ENCODE results near the gene CCDC121. TPM values are rescaled to one million over a fixed set of nuclear protein-coding genes. Genes with fewer than 3 reads are reported as not detected.

The CCDC121 gene
- total and polyA plus RNA-seq, 2 of the 4 experiments (the other 2 are of a cell fraction): 0.65 to 2.0 TPM

DNA sequence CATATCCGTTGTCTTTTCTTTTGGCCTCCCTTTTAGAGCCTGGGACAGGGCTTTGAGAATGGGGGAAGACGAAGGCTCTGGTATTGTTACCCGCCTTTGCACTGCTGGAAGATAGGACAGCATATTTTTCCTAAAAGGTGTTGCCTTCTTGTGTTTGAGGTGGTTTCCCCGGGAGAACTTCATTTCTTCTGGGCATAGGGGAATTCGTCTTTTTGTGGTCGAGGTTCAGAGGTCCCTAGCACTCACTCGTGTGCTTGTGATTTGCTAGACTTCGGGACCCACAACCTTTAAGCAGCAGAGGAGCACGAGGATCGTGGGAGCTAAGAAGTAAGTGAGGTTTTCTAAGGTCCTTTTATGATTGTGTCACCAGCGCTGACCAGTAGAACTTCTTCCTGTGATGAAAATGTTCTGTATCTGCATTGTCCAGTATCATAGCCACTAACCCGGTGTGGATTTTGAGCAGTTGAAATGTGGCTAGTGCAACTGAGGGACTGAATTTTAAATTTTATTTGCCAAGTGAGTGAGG is 45.4 kb downstream of the CCDC121 start:
- H2AK5ac ChIP-seq (ENCODE audit: low read depth, low read length): peak overlapping the region; percentile 83
- H2BK20ac ChIP-seq (ENCODE audit: low read depth, low read length): peak overlapping the region; percentile 25; the same call in 1 of the 2 replicates
- H2AK9ac ChIP-seq (replicated peaks; ENCODE audit: low read depth, low read length, poor library complexity): peak overlapping the region; percentile 87
- H3K36me3 ChIP-seq (ENCODE audit: control insufficient read depth, insufficient read depth, low read length): no peaks in the 10 kb centered on the region
- H3K9ac ChIP-seq (ENCODE audit: low read depth, low read length): peak overlapping the region; percentile 72
- peak overlapping the region; percentile 74 for H3K23ac ChIP-seq (ENCODE audit: low read depth, low read length)
- peak overlapping the region; percentile 93 for H4K91ac ChIP-seq (ENCODE audit: insufficient read depth, low read depth, low read length)
- no peaks in the 10 kb centered on the region for H3K27me3 ChIP-seq (ENCODE audit: control insufficient read depth, insufficient read depth, low read length)
- H3K14ac ChIP-seq (replicated peaks; ENCODE audit: low read depth, low read length): peak overlapping the region; percentile 96
- H2BK15ac ChIP-seq (ENCODE audit: low read depth, low read length): peak overlapping the region; percentile 37; the same call in 1 of the 3 replicates
- H4K8ac ChIP-seq (ENCODE audit: low read depth in 2 of 2, low read length in 2 of 2): peak overlapping the region; percentile 87 to 99
- 10% methylated on average over 4 of the region's 12 CpGs; no CpG with 5 or more reads in 1 of the 2 experiments for WGBS, 2 experiments (ENCODE audit: extremely low coverage in 2 of 2, insufficient read length in 1 of 2)
- peak; percentile 6; the same call in 1 of the 2 replicates for ATAC-seq (ENCODE audit: low read depth)
- peak overlapping the region; percentile 15; the same call in 1 of the 2 replicates for H3K18ac ChIP-seq (ENCODE audit: low read depth, low read length)
- intact Hi-C loops (cut with micrococcal nuclease): no loop called here
- dilution Hi-C loops (cut with HindIII; ENCODE audit: low sequenced_read_pairs, unreplicated experiment): no loop called here
- TSS peak; percentile 60 for BruUV-seq (replicated peaks)
- peak overlapping the region; percentile 64 for H2BK120ac ChIP-seq (ENCODE audit: low read depth, low read length)
- peaks cover 15% of the 10 kb centered on the region; the same call in 1 of the 2 replicates for H4K20me1 ChIP-seq (ENCODE audit: insufficient read depth, low read length)
- peak overlapping the region; percentile 69 for H3K4me3 ChIP-seq (ENCODE audit: insufficient read depth, low read depth, low read length)
- H2AFZ ChIP-seq (replicated peaks; ENCODE audit: low read length, poor library complexity): peak overlapping the region; percentile 93
- peaks cover 10 to 33% of the 10 kb centered on the region in 2 experiments for H3K79me1 ChIP-seq (ENCODE audit: low read depth in 1 of 2, low read length in 2 of 2)
- peak overlapping the region; percentile 85 for H3K56ac ChIP-seq (ENCODE audit: extremely low read depth, insufficient read depth, low read length)
- TF ChIP-seq, protein P1, sequence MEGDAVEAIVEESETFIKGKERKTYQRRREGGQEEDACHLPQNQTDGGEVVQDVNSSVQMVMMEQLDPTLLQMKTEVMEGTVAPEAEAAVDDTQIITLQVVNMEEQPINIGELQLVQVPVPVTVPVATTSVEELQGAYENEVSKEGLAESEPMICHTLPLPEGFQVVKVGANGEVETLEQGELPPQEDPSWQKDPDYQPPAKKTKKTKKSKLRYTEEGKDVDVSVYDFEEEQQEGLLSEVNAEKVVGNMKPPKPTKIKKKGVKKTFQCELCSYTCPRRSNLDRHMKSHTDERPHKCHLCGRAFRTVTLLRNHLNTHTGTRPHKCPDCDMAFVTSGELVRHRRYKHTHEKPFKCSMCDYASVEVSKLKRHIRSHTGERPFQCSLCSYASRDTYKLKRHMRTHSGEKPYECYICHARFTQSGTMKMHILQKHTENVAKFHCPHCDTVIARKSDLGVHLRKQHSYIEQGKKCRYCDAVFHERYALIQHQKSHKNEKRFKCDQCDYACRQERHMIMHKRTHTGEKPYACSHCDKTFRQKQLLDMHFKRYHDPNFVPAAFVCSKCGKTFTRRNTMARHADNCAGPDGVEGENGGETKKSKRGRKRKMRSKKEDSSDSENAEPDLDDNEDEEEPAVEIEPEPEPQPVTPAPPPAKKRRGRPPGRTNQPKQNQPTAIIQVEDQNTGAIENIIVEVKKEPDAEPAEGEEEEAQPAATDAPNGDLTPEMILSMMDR (conservative IDR thresholded peaks at IDR 0.05; ENCODE audit: low read depth, low read length): no peak
- TF ChIP-seq CEBPB (IDR thresholded peaks at IDR 0.05; ENCODE audit: low read depth, low read length): no peak
- POLR2A ChIA-PET (ENCODE audit: unreplicated experiment): interaction anchor here (1.0 kb wide), 1 partner anchor 14 kb away, joined by 3 read pairs; no protein-coding TSS in a partner anchor
- in situ Hi-C loops (cut with MboI; ENCODE audit: low sequenced_read_pairs): no loop called here
- H2BK5ac ChIP-seq (ENCODE audit: low read depth, low read length, poor library complexity, severe bottlenecking): peak overlapping the region; percentile 3
- peaks cover 3% of the 10 kb centered on the region; the same call in 1 of the 2 replicates for H3K4me1 ChIP-seq (ENCODE audit: control insufficient read depth, insufficient read depth, low read length)
- CTCF ChIA-PET: no interaction called here
- H3K9me3 ChIP-seq (ENCODE audit: control insufficient read depth, insufficient read depth, low read length): peaks cover 2% of the 10 kb centered on the region; the same call in 1 of the 2 replicates
- DNase-seq: peak; percentile 24
- peaks cover 6% of the 10 kb centered on the region; the same call in 1 of the 2 replicates for H3K9me1 ChIP-seq (ENCODE audit: insufficient read depth, low read length)
- peak overlapping the region; percentile 93 for H3K4ac ChIP-seq (ENCODE audit: low read depth, low read length)
- peak overlapping the region; percentile 22 for H3K27ac ChIP-seq (ENCODE audit: insufficient read depth, low read length)
- peak overlapping the region; percentile 98 for H3K4me2 ChIP-seq (ENCODE audit: low read depth, low read length)
- H4K5ac ChIP-seq (ENCODE audit: low read depth, low read length): peak overlapping the region; percentile 80
